Smooth muscle cell (in vitro differentiated cells): ENCODE data around the gene GEMIN7. TPM values are rescaled to one million over a fixed set of nuclear protein-coding genes. Genes with fewer than 3 reads are reported as not detected.

Experiments used
- DNase-seq: peaks from one replicate; lab custom pipeline; 2025; ENCODE audit not compliant: unreplicated experiment; lab: John Stamatoyannopoulos, UW
- H2AFZ ChIP-seq: fragments of 200-600 bp; sonication (generic); 2 replicates; pipeline ENCODE4 v1.6.0; 2016; ENCODE audit warnings: antibody characterized with exemption, low read depth, mild to moderate bottlenecking
- H3F3A ChIP-seq: fragments of 200-600 bp; sonication (generic); 2 replicates; pipeline ENCODE4 v1.6.0; 2017; ENCODE audit warnings: antibody characterized with exemption, low read depth
- H3K27ac ChIP-seq: fragments of 200-600 bp; sonication (generic); 2 replicates; pipeline ENCODE4 v1.5.1; 2016; ENCODE audit warnings: low read depth, mild to moderate bottlenecking
- H3K27me3 ChIP-seq: fragments of 200-600 bp; sonication (generic); 2 replicates; pipeline ENCODE4 v1.6.1; 2016; ENCODE audit warnings: low read depth, mild to moderate bottlenecking
- H3K36me3 ChIP-seq: fragments of 200-600 bp; sonication (generic); 2 replicates; pipeline ENCODE4 v1.5.1; 2016; ENCODE audit warnings: low read depth
- H3K4me1 ChIP-seq: fragments of 200-600 bp; sonication (generic); 2 replicates; pipeline ENCODE4 v1.5.1; 2016; ENCODE audit warnings: low read depth
- H3K4me2 ChIP-seq: fragments of 200-600 bp; sonication (generic); 2 replicates; pipeline ENCODE4 v1.6.0; 2016; ENCODE audit warnings: mild to moderate bottlenecking
- H3K4me3 ChIP-seq: fragments of 200-600 bp; sonication (generic); 2 replicates; pipeline ENCODE4 v1.5.1; 2016; ENCODE audit warnings: mild to moderate bottlenecking
- H3K79me2 ChIP-seq: fragments of 200-600 bp; sonication (generic); 2 replicates; pipeline ENCODE4 v1.6.0; 2016; ENCODE audit warnings: low read depth, mild to moderate bottlenecking
- H3K9ac ChIP-seq: fragments of 200-600 bp; sonication (generic); 2 replicates; pipeline ENCODE4 v1.6.0; 2016; ENCODE audit warnings: low read depth
- H3K9me3 ChIP-seq: fragments of 200-600 bp; sonication (generic); replicated peaks from 2 replicates; pipeline ENCODE4 v1.5.1; 2016; ENCODE audit warnings: low read depth
- H4K20me1 ChIP-seq: fragments of 200-600 bp; sonication (generic); 2 replicates; pipeline ENCODE4 v1.6.0; 2016; ENCODE audit warnings: low read depth
- WGBS: methylation state at CpG from one replicate; pipeline ENCODE4 v1.1.7; 2016; ENCODE audit warnings: low lambda C conversion rate; 5-methylcytosine and 5-hydroxymethylcytosine counted together
- polyA plus RNA-seq: library from polyadenylated mRNA; unstranded; fragments of >200 nt; fragmentation: Nextera tagmentation; extraction: Ambion mirVana; gene quantifications from 2 replicates; pipeline ENCODE4 v1.2.1, GENCODE V29; 2016
- total RNA-seq: library from RNA; depleted of rRNA; stranded (reverse); fragments of >200 nt; gene quantifications from 2 replicates; pipeline ENCODE4 v1.2.3, GENCODE V29; 2014
- TF ChIP-seq, protein P1 (sequence below): fragments of 200-600 bp; sonication (generic); IDR thresholded peaks from 2 replicates; pipeline ENCODE4 v1.5.1; 2017; ENCODE audit warnings: borderline replicate concordance, mild to moderate bottlenecking, antibody characterized with exemption; ENCODE audit not compliant: insufficient read depth, poor library complexity, severe bottlenecking

GEMIN7 gene
- total and polyA plus RNA-seq, 2 experiments from 2014 or later, result 50.6 to 67.0 TPM

DNA sequence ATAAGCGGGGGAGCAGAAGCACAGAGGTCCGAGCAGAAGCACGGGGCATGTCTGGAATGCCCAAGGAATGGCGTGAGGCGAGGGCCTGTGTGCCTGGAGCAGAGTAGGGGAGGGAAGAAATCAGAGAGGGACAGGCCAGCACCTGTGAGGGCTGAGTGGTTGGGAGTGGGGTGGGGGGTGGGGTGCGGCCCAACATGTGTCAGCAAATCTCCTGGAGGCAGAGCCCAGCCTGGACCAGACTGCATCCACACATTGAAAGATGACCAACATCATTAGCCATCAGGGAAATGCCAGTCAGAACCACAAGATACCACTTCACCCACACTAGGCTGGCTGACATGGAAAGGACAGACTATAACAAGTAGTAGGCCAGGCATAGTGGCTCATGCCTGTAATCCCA is 29.0 kb upstream of the GEMIN7 start:
- Histone ChIP-seq H3K27ac (no peak overlapping the region), H3K4me1 (no peaks in the 10 kb centered on the region), H3F3A (no peaks in the 10 kb centered on the region), H3K4me2 (no peak overlapping the region), H4K20me1 (peaks cover 99% of the 10 kb centered on the region), H3K79me2 (peaks cover 74% of the 10 kb centered on the region), H3K36me3 (peaks cover 10% of the 10 kb centered on the region), H3K9me3 (no peaks in the 10 kb centered on the region), H3K27me3 (no peaks in the 10 kb centered on the region), H3K9ac (no peak overlapping the region), H2AFZ (no peak overlapping the region), H3K4me3 (no peak overlapping the region)
- WGBS, result 74% methylated on average over 5 of the region's 6 CpGs
- TF ChIP-seq, protein P1, sequence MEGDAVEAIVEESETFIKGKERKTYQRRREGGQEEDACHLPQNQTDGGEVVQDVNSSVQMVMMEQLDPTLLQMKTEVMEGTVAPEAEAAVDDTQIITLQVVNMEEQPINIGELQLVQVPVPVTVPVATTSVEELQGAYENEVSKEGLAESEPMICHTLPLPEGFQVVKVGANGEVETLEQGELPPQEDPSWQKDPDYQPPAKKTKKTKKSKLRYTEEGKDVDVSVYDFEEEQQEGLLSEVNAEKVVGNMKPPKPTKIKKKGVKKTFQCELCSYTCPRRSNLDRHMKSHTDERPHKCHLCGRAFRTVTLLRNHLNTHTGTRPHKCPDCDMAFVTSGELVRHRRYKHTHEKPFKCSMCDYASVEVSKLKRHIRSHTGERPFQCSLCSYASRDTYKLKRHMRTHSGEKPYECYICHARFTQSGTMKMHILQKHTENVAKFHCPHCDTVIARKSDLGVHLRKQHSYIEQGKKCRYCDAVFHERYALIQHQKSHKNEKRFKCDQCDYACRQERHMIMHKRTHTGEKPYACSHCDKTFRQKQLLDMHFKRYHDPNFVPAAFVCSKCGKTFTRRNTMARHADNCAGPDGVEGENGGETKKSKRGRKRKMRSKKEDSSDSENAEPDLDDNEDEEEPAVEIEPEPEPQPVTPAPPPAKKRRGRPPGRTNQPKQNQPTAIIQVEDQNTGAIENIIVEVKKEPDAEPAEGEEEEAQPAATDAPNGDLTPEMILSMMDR, result no peak
- DNase-seq, result no peak

DNA sequence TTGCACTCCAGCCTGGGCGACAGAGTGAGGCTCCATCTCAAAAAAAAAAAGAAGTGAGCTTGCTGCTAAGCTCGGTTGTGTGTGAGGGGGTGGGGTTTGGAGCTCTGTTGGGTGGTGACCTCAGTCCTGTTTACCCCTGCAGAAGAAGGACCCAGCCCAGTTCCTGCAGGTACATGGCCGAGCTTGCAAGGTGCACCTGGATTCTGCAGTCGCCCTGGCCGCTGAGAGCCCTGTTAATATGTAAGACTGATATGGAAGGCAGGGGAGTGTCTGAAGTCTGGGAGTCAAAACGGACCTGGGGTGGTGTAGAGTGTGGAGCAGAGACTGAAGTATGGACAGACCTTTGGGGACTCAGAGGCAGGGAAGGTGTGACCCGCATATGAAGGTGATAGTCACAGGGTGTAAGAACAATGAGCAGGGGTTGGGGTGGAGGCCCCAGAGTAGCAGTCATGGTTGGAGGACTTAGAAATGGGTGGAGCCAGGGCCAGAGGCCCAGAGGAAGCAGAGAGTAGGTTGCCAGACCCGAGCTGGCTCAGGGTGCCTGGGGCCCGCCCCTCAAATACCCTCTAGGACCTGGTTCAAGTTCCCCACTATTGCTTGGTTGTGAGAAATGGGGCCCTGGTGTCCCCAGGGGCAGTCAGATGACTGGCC is 27.0 kb upstream of the GEMIN7 start:
- Histone ChIP-seq H3K79me2 (peaks cover 55% of the 10 kb centered on the region), H3K27ac (no peak overlapping the region), H3F3A (no peaks in the 10 kb centered on the region), H3K4me2 (no peak overlapping the region), H3K36me3 (peaks cover 4% of the 10 kb centered on the region), H4K20me1 (peaks cover 97% of the 10 kb centered on the region), H3K9ac (no peak overlapping the region), H3K4me3 (no peak overlapping the region), H2AFZ (no peak overlapping the region), H3K4me1 (no peaks in the 10 kb centered on the region), H3K9me3 (no peaks in the 10 kb centered on the region), H3K27me3 (no peaks in the 10 kb centered on the region)
- 94% methylated on average over 9 of the region's 9 CpGs for WGBS
- DNase-seq, result no peak
- TF ChIP-seq, protein P1, result no peak

DNA sequence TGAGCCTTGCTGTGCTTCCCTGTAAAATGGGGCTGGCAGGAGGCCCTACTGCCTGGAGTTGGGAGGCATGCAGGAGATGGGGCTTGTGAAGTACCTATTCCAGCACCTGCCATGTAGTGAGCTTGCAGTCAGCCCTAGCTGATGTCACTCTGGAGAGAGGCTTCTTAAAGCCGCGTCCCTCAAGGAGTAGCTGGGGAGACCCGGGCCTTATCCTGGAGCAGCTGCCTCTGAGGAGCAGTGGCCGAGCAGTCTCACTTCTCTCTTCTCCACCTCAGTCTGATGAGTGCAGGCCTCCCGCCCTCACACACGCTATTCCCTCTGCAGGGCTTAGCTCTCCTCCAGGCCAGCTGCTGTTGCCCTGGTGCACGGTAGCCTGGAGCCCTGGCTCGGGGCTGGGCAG is 22.2 kb upstream of the GEMIN7 start:
- Histone ChIP-seq H3K9ac (no peak overlapping the region), H3F3A (no peaks in the 10 kb centered on the region), H3K9me3 (no peaks in the 10 kb centered on the region), H4K20me1 (peaks cover 67% of the 10 kb centered on the region), H3K4me1 (no peaks in the 10 kb centered on the region), H3K27me3 (no peaks in the 10 kb centered on the region), H2AFZ (no peak overlapping the region), H3K27ac (no peak overlapping the region), H3K4me2 (no peak overlapping the region), H3K36me3 (peaks cover 4% of the 10 kb centered on the region), H3K79me2 (peaks cover 14% of the 10 kb centered on the region), H3K4me3 (no peak overlapping the region)
- WGBS, result 97% methylated on average over 8 of the region's 8 CpGs
- DNase-seq, result no peak
- TF ChIP-seq, protein P1, result no peak

DNA sequence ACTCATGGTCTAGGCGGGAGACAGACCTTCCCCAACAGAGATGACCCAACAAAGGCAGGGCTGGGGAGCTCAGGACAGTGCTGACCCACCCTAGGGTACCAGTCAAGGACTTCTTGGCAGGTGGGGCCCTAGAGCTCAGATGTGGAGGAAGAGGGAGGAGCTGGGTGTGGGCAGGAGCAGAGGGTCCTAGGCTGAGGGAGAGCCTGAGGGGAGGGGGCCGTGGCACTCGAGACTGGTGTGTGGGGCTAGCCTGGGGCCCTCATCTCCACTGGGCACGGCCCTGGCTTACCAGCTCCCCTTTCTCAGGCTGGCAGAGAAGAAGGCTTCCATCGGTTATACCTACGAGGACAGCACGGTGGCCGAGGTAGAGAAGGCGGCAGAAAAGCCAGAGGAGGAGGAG is 21.6 kb upstream of the GEMIN7 start:
- WGBS, result 97% methylated on average over 9 of the region's 9 CpGs
- no peak overlapping the region for H3K4me2 ChIP-seq
- H3K27ac ChIP-seq, result no peak overlapping the region
- H3K27me3 ChIP-seq, result no peaks in the 10 kb centered on the region
- H3K4me1 ChIP-seq, result no peaks in the 10 kb centered on the region
- TF ChIP-seq, protein P1, result no peak
- no peak overlapping the region for H2AFZ ChIP-seq
- no peak overlapping the region for H3K9ac ChIP-seq
- H3K9me3 ChIP-seq, result no peaks in the 10 kb centered on the region
- peaks cover 8% of the 10 kb centered on the region for H3K79me2 ChIP-seq
- H4K20me1 ChIP-seq, result peaks cover 61% of the 10 kb centered on the region
- H3K4me3 ChIP-seq, result no peak overlapping the region
- no peak for DNase-seq
- peaks cover 4% of the 10 kb centered on the region for H3K36me3 ChIP-seq
- no peaks in the 10 kb centered on the region for H3F3A ChIP-seq
